ENCODE measurements around the gene DIDO1. TPM values are rescaled to one million over a fixed set of nuclear protein-coding genes. Genes with fewer than 3 reads are reported as not detected.

The DIDO1 gene
- total RNA-seq, 1 experiment from 2014 or later, result 120 TPM

- Histone ChIP-seq H3K27me3 (replicated peaks; ENCODE audit: control insufficient read depth, insufficient read depth, low read length) (no peaks in the 10 kb centered on the region), H3K4me3 (ENCODE audit: low read depth, low read length) (no peak overlapping the region), H3K36me3 (ENCODE audit: control insufficient read depth, insufficient read depth, low read length) (no peaks in the 10 kb centered on the region; the same call in 1 of the 2 replicates), H3K9me3 (no peaks in the 10 kb centered on the region), H3K4me1 (no peaks in the 10 kb centered on the region)
- ChIA-PET CTCF (interaction anchor here (0.7 to 1.4 kb wide), 2 partner anchors 38 to 132 kb away, joined by 3 to 4 read pairs; no protein-coding TSS in a partner anchor), POLR2A (no interaction called here)
- TF ChIP-seq CTCF (IDR thresholded peaks at IDR 0.05; ENCODE audit: insufficient read depth in 1 of 2, low read depth in 1 of 2, low read length in 1 of 2, severe bottlenecking in 1 of 2, unreplicated experiment in 1 of 2), result no peak
- BruUV-seq (replicated peaks), result no TSS peak
- no peak overlapping the region for H3K27ac Mint-ChIP-seq (ENCODE audit: unreplicated experiment)
- no peaks in the 10 kb centered on the region for H3K4me1 Mint-ChIP-seq (ENCODE audit: low read depth, unreplicated experiment)
- no peaks in the 10 kb centered on the region for H3K9me3 Mint-ChIP-seq (ENCODE audit: unreplicated experiment)
- no peaks in the 10 kb centered on the region for H3K27me3 Mint-ChIP-seq (ENCODE audit: insufficient read depth, unreplicated experiment)
- no peak overlapping the region for H3K4me3 Mint-ChIP-seq (ENCODE audit: unreplicated experiment)
- peaks cover 22% of the 10 kb centered on the region for H3K36me3 Mint-ChIP-seq (ENCODE audit: insufficient read depth, unreplicated experiment)
- no peak for DNase-seq
- intact Hi-C loops (cut with micrococcal nuclease; ENCODE audit: unreplicated experiment), result no loop called here
Measured at GRCh38 chr20:62846166-62846890, 80.0 kb downstream of the DIDO1 start.

GRCh38 chr20:62845416-62846160 lies 80.7 kb downstream of the DIDO1 start:
- H3K27ac Mint-ChIP-seq (ENCODE audit: unreplicated experiment), result no peak overlapping the region
- no peaks in the 10 kb centered on the region for H3K9me3 Mint-ChIP-seq (ENCODE audit: unreplicated experiment)
- ChIA-PET CTCF (interaction anchor here (1.4 to 1.9 kb wide), 2 partner anchors 23 to 208 kb away, joined by 3 to 5 read pairs; no protein-coding TSS in a partner anchor), POLR2A (no interaction called here)
- H3K4me1 Mint-ChIP-seq (ENCODE audit: low read depth, unreplicated experiment), result no peaks in the 10 kb centered on the region
- no peaks in the 10 kb centered on the region for H3K27me3 Mint-ChIP-seq (ENCODE audit: insufficient read depth, unreplicated experiment)
- no peak for TF ChIP-seq CTCF (IDR thresholded peaks at IDR 0.05; ENCODE audit: insufficient read depth in 1 of 2, low read depth in 1 of 2, low read length in 1 of 2, severe bottlenecking in 1 of 2, unreplicated experiment in 1 of 2)
- H3K4me1 ChIP-seq, result no peaks in the 10 kb centered on the region
- H3K4me3 ChIP-seq (ENCODE audit: low read depth, low read length), result no peak overlapping the region
- peaks cover 22% of the 10 kb centered on the region for H3K36me3 Mint-ChIP-seq (ENCODE audit: insufficient read depth, unreplicated experiment)
- H3K36me3 ChIP-seq (ENCODE audit: control insufficient read depth, insufficient read depth, low read length), result no peaks in the 10 kb centered on the region; the same call in 1 of the 2 replicates
- no peaks in the 10 kb centered on the region for H3K9me3 ChIP-seq
- no peaks in the 10 kb centered on the region for H3K27me3 ChIP-seq (replicated peaks; ENCODE audit: control insufficient read depth, insufficient read depth, low read length)
- H3K4me3 Mint-ChIP-seq (ENCODE audit: unreplicated experiment), result no peak overlapping the region
- intact Hi-C loops (cut with micrococcal nuclease; ENCODE audit: unreplicated experiment), result no loop called here
- DNase-seq, result no peak
- BruUV-seq (replicated peaks), result no TSS peak

DNA sequence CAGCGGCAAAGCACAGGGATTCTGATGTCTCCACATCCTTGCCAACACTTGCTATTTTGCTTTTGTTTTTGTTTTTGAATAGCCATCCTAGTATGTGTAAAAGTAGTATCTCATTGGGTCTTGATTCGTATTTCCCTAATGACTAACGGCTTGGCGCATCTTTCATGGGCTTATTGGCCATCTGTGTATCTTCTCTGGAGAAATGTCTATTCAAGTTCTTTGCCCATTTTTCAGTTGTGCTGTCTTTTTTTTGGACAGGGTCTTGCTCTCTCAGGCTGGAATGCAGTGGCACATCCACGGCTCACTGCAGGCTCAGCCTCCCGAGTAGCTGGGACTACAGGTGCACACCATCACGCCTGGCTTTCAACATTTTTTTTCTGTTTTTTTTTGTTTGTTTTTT lies 82.1 kb downstream of the DIDO1 start:
- H3K36me3 Mint-ChIP-seq (ENCODE audit: insufficient read depth, unreplicated experiment), result peaks cover 22% of the 10 kb centered on the region
- intact Hi-C loops (cut with micrococcal nuclease; ENCODE audit: unreplicated experiment), result no loop called here
- CTCF ChIA-PET, result interaction anchor here (1.4 to 1.9 kb wide), 2 partner anchors 22 to 207 kb away, joined by 3 to 5 read pairs; no protein-coding TSS in a partner anchor

More for the DNA sequence above, 82.1 kb downstream of the DIDO1 start:
- Mint-ChIP-seq H3K4me3 (ENCODE audit: unreplicated experiment) (no peak overlapping the region), H3K9me3 (ENCODE audit: unreplicated experiment) (no peaks in the 10 kb centered on the region), H3K4me1 (ENCODE audit: low read depth, unreplicated experiment) (no peaks in the 10 kb centered on the region), H3K27ac (ENCODE audit: unreplicated experiment) (no peak overlapping the region), H3K27me3 (ENCODE audit: insufficient read depth, unreplicated experiment) (no peaks in the 10 kb centered on the region)
- no TSS peak for BruUV-seq (replicated peaks)
- Histone ChIP-seq H3K36me3 (ENCODE audit: control insufficient read depth, insufficient read depth, low read length) (no peaks in the 10 kb centered on the region; the same call in 1 of the 2 replicates), H3K4me1 (no peaks in the 10 kb centered on the region), H3K27me3 (replicated peaks; ENCODE audit: control insufficient read depth, insufficient read depth, low read length) (no peaks in the 10 kb centered on the region), H3K4me3 (ENCODE audit: low read depth, low read length) (no peak overlapping the region), H3K9me3 (no peaks in the 10 kb centered on the region)
- POLR2A ChIA-PET, result no interaction called here
- no peak for DNase-seq
- TF ChIP-seq CTCF (IDR thresholded peaks at IDR 0.05; ENCODE audit: insufficient read depth in 1 of 2, low read depth in 1 of 2, low read length in 1 of 2, severe bottlenecking in 1 of 2, unreplicated experiment in 1 of 2), result no peak

Measured in Caco-2 (cell line).